ENCODE measurements around the gene MITF.

Gene MITF

GRCh38 chr3:70003119-70003518 lies 263.9 kb downstream of the MITF start:
- no peak for DNase-seq (ENCODE audit: low read depth in 1 of 2, low spot score in 1 of 2)
- no peaks in the 10 kb centered on the region for H3K27me3 ChIP-seq (ENCODE audit: insufficient read depth, poor library complexity, severe bottlenecking)
- H3K27ac ChIP-seq (replicated peaks) = no peak overlapping the region
- TF ChIP-seq REST (IDR thresholded peaks at IDR 0.05; ENCODE audit: insufficient replicate concordance, low read depth) (no peak), SPI1 (IDR thresholded peaks at IDR 0.05; ENCODE audit: borderline replicate concordance, low read depth) (no peak), POLR2AphosphoS5 (IDR thresholded peaks at IDR 0.05; ENCODE audit: low read depth) (no peak), CTCF (IDR thresholded peaks at IDR 0.05; ENCODE audit: insufficient read depth, low read length) (no peak), GABPA (IDR thresholded peaks at IDR 0.05; ENCODE audit: low read depth) (no peak)
- H3K4me3 ChIP-seq (replicated peaks; ENCODE audit: insufficient read depth, low read length) = no peak overlapping the region

- peak; percentile 8 to 11 for DNase-seq (ENCODE audit: low read depth in 1 of 2, low spot score in 1 of 2)
- H3K27me3 ChIP-seq (ENCODE audit: insufficient read depth, poor library complexity, severe bottlenecking) = no peaks in the 10 kb centered on the region
- no peak overlapping the region for H3K4me3 ChIP-seq (replicated peaks; ENCODE audit: insufficient read depth, low read length)
- no peak overlapping the region for H3K27ac ChIP-seq (replicated peaks)
- TF ChIP-seq POLR2AphosphoS5 (IDR thresholded peaks at IDR 0.05; ENCODE audit: low read depth) (no peak), SPI1 (IDR thresholded peaks at IDR 0.05; ENCODE audit: borderline replicate concordance, low read depth) (peak; percentile 73; the same call in 1 of the 2 replicates)
Measured at GRCh38 chr3:70006089-70006488, 266.8 kb downstream of the MITF start.

- no peak overlapping the region for H3K27ac ChIP-seq (replicated peaks)
- H3K4me3 ChIP-seq (replicated peaks; ENCODE audit: insufficient read depth, low read length) = no peak overlapping the region
- no peaks in the 10 kb centered on the region for H3K27me3 ChIP-seq (ENCODE audit: insufficient read depth, poor library complexity, severe bottlenecking)
- TF ChIP-seq REST (IDR thresholded peaks at IDR 0.05; ENCODE audit: insufficient replicate concordance, low read depth) (no peak), CTCF (IDR thresholded peaks at IDR 0.05; ENCODE audit: insufficient read depth, low read length) (no peak), SPI1 (IDR thresholded peaks at IDR 0.05; ENCODE audit: borderline replicate concordance, low read depth) (no peak), POLR2AphosphoS5 (IDR thresholded peaks at IDR 0.05; ENCODE audit: low read depth) (no peak), GABPA (IDR thresholded peaks at IDR 0.05; ENCODE audit: low read depth) (no peak)
- no peak for DNase-seq (ENCODE audit: low read depth in 1 of 2, low spot score in 1 of 2)
Measured at GRCh38 chr3:70010346-70010745, 271.1 kb downstream of the MITF start.

GRCh38 chr3:70011582-70011981 lies 272.3 kb downstream of the MITF start:
- TF ChIP-seq REST (IDR thresholded peaks at IDR 0.05; ENCODE audit: insufficient replicate concordance, low read depth) = no peak
- no peak for TF ChIP-seq POLR2AphosphoS5 (IDR thresholded peaks at IDR 0.05; ENCODE audit: low read depth)
- no peak overlapping the region for H3K4me3 ChIP-seq (replicated peaks; ENCODE audit: insufficient read depth, low read length)
- DNase-seq (ENCODE audit: low read depth in 1 of 2, low spot score in 1 of 2) = no peak
- no peaks in the 10 kb centered on the region for H3K27me3 ChIP-seq (ENCODE audit: insufficient read depth, poor library complexity, severe bottlenecking)
- no peak overlapping the region for H3K27ac ChIP-seq (replicated peaks)
